ENCODE data around the gene MISP3.

The MISP3 gene

DNA sequence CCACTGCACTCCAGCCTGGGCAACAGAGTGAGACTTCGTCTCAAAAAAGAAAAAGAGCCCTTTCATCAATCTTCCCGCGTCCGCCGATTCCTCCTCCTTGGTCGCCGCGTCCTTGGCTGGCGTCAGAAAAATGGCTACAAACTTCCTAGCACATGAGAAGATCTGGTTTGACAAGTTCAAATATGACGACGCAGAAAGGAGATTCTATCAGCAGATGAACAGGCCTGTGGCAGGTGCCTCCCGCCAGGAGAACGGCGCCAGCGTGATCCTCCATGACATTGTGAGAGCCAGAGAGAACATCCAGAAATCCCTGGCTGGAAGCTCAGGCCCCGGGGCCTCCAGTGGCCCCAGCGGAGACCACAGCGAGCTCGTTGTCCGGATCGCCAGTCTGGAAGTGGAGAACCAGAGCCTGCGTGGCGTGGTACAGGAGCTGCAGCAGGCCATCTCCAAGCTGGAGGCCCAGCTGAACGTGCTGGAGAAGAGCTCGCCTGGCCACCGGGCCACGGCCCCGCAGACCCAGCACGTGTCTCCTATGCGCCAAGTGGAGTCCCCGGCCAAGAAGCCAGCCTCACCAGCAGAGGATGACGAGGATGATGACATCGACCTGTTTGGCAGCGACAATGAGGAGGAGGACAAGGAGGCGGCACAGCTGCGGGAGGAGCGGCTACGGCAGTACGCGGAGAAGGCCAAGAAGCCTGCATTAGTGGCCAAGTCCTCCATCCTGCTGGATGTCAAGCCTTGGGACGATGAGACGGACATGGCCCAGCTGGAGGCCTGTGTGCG, 2.1 kb upstream of the MISP3 start:
- no peaks in the 10 kb centered on the region for H3K79me1 ChIP-seq (ENCODE audit: low read depth, low read length)
- no peak overlapping the region for H3K9ac ChIP-seq (ENCODE audit: low read depth, low read length, poor library complexity)
- no peak overlapping the region for H2AFZ ChIP-seq (ENCODE audit: low read length)
- H2AK5ac ChIP-seq (ENCODE audit: low read depth, low read length) = peak overlapping the region; percentile 81
- H3K23ac ChIP-seq (ENCODE audit: low read depth, low read length, poor library complexity) = no peak overlapping the region
- H3K27me3 ChIP-seq (ENCODE audit: control insufficient read depth in 3 of 3, insufficient read depth in 3 of 3, low read depth in 1 of 3, low read length in 3 of 3) = peaks cover 0 to 36% (median 9%) of the 10 kb centered on the region in 3 experiments
- no peaks in the 10 kb centered on the region for H3K9me3 ChIP-seq (replicated peaks in 1 of 2; ENCODE audit: control insufficient read depth in 2 of 2, insufficient read depth in 1 of 2, low read depth in 1 of 2, low read length in 2 of 2)
- H2BK15ac ChIP-seq (ENCODE audit: low read length) = no peak overlapping the region
- no peak for DNase-seq (ENCODE audit: low spot score)
- H4K8ac ChIP-seq (ENCODE audit: low read depth, low read length) = no peak overlapping the region
- no peak overlapping the region for H2BK12ac ChIP-seq (ENCODE audit: low read length)
- H3K4ac ChIP-seq (ENCODE audit: low read length) = no peak overlapping the region
- no CpG with 5 or more reads among the region's 43 CpGs for WGBS, 2 donors (ENCODE audit: extremely low coverage in 2 of 2, insufficient read length in 2 of 2, insufficient replicate concordance in 1 of 2)
- no peak overlapping the region for H2BK5ac ChIP-seq (ENCODE audit: low read length)
- H3K4me3 ChIP-seq (ENCODE audit: low read length in 2 of 2) = no peak overlapping the region
- no peak overlapping the region for H4K91ac ChIP-seq (ENCODE audit: low read depth, low read length, poor library complexity)
- H3K18ac ChIP-seq (ENCODE audit: low read length) = no peak overlapping the region
- H3K14ac ChIP-seq (ENCODE audit: low read length) = no peak overlapping the region
- no peak overlapping the region for H3K4me2 ChIP-seq (ENCODE audit: insufficient read depth, low read length, poor library complexity, severe bottlenecking)
- H3K27ac ChIP-seq (replicated peaks; ENCODE audit: low read length) = no peak overlapping the region
- H3K4me1 ChIP-seq (ENCODE audit: control insufficient read depth in 2 of 2, insufficient read depth in 1 of 2, low read depth in 1 of 2, low read length in 2 of 2) = peaks cover 11 to 14% of the 10 kb centered on the region in 2 donors
- no peaks in the 10 kb centered on the region for H3K36me3 ChIP-seq (replicated peaks in 1 of 2; ENCODE audit: control insufficient read depth in 2 of 2, insufficient read depth in 2 of 2, low read length in 2 of 2)
- H2BK120ac ChIP-seq (ENCODE audit: low read depth, low read length) = no peak overlapping the region

DNA sequence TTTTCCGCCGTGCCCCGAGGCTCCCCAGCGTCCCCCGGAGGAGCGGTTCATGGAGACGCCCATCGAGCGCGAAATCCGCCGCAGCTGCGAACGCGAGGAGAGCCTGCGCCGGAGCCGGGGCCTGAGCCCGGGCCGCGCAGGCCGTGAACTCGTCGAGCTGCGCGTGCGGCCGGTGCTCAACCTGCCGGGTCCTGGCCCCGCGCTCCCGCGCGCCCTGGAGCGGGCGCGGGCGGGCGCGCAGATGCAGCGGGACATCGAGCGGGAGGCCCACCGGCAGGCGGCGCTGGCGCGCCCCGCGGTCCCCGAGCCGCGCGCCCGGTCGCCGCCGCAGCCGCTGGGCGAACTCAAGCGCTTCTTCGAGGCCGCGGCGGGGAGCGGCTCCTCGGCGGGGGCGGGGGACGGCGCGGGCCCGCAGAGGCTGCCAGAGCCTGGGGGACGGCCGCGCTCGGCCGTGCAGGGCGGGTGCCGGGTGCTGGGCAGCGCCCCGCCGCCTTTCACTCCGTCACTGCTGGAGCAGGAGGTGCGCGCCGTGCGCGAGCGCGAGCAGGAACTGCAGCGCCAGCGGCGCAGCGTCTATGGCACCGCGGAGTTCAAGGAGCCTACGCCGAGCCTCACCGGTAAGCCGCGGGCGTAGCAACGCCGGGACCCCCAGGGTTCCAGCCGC, 807 bp downstream of the MISP3 start:
- Histone ChIP-seq H3K14ac (ENCODE audit: low read length) (peak overlapping the region; percentile 82), H3K18ac (ENCODE audit: low read length) (peak overlapping the region; percentile 95), H3K4ac (ENCODE audit: low read length) (no peak overlapping the region), H2BK120ac (ENCODE audit: low read depth, low read length) (no peak overlapping the region), H3K4me3 (ENCODE audit: low read length in 2 of 2) (peak overlapping the region; percentile 83 to 91), H3K9ac (ENCODE audit: low read depth, low read length, poor library complexity) (peak overlapping the region; percentile 88), H2AK5ac (ENCODE audit: low read depth, low read length) (peak overlapping the region; percentile 79), H3K27ac (replicated peaks; ENCODE audit: low read length) (no peak overlapping the region), H3K4me1 (ENCODE audit: control insufficient read depth in 2 of 2, insufficient read depth in 1 of 2, low read depth in 1 of 2, low read length in 2 of 2) (peaks cover 11 to 14% of the 10 kb centered on the region in 2 donors), H3K9me3 (replicated peaks in 1 of 2; ENCODE audit: control insufficient read depth in 2 of 2, insufficient read depth in 1 of 2, low read depth in 1 of 2, low read length in 2 of 2) (no peaks in the 10 kb centered on the region), H4K8ac (ENCODE audit: low read depth, low read length) (no peak overlapping the region), H3K36me3 (replicated peaks in 1 of 2; ENCODE audit: control insufficient read depth in 2 of 2, insufficient read depth in 2 of 2, low read length in 2 of 2) (no peaks in the 10 kb centered on the region), H3K79me1 (ENCODE audit: low read depth, low read length) (no peaks in the 10 kb centered on the region), H2BK15ac (ENCODE audit: low read length) (peak overlapping the region; percentile 91), H3K23ac (ENCODE audit: low read depth, low read length, poor library complexity) (peak overlapping the region; percentile 91), H3K4me2 (ENCODE audit: insufficient read depth, low read length, poor library complexity, severe bottlenecking) (peak overlapping the region; percentile 89), H4K91ac (ENCODE audit: low read depth, low read length, poor library complexity) (no peak overlapping the region), H3K27me3 (ENCODE audit: control insufficient read depth in 3 of 3, insufficient read depth in 3 of 3, low read depth in 1 of 3, low read length in 3 of 3) (peaks cover 0 to 36% (median 9%) of the 10 kb centered on the region in 3 experiments), H2BK12ac (ENCODE audit: low read length) (peak overlapping the region; percentile 63), H2AFZ (ENCODE audit: low read length) (peak overlapping the region; percentile 95), H2BK5ac (ENCODE audit: low read length) (peak overlapping the region; percentile 53)
- DNase-seq (ENCODE audit: low spot score) = peak; percentile 75
- WGBS, 2 donors (ENCODE audit: extremely low coverage in 2 of 2, insufficient read length in 2 of 2, insufficient replicate concordance in 1 of 2) = no CpG with 5 or more reads among the region's 106 CpGs

- H4K91ac ChIP-seq (ENCODE audit: low read depth, low read length, poor library complexity) = no peak overlapping the region
- peak overlapping the region; percentile 60 for H2AK5ac ChIP-seq (ENCODE audit: low read depth, low read length)
- peak overlapping the region; percentile 91 for H2BK15ac ChIP-seq (ENCODE audit: low read length)
- H2BK5ac ChIP-seq (ENCODE audit: low read length) = peak overlapping the region; percentile 53
- peaks cover 0 to 36% (median 9%) of the 10 kb centered on the region in 3 experiments for H3K27me3 ChIP-seq (ENCODE audit: control insufficient read depth in 3 of 3, insufficient read depth in 3 of 3, low read depth in 1 of 3, low read length in 3 of 3)
- peak overlapping the region; percentile 92 for H3K18ac ChIP-seq (ENCODE audit: low read length)
- peak overlapping the region; percentile 89 for H3K4me2 ChIP-seq (ENCODE audit: insufficient read depth, low read length, poor library complexity, severe bottlenecking)
- no peaks in the 10 kb centered on the region for H3K79me1 ChIP-seq (ENCODE audit: low read depth, low read length)
- H2AFZ ChIP-seq (ENCODE audit: low read length) = peak overlapping the region; percentile 95
- H3K36me3 ChIP-seq (replicated peaks in 1 of 2; ENCODE audit: control insufficient read depth in 2 of 2, insufficient read depth in 2 of 2, low read length in 2 of 2) = no peaks in the 10 kb centered on the region
- DNase-seq (ENCODE audit: low spot score) = peak; percentile 33
- peak overlapping the region; percentile 90 for H3K23ac ChIP-seq (ENCODE audit: low read depth, low read length, poor library complexity)
- peak overlapping the region; percentile 38 for H3K4ac ChIP-seq (ENCODE audit: low read length)
- no peak overlapping the region for H3K14ac ChIP-seq (ENCODE audit: low read length)
- H3K9me3 ChIP-seq (replicated peaks in 1 of 2; ENCODE audit: control insufficient read depth in 2 of 2, insufficient read depth in 1 of 2, low read depth in 1 of 2, low read length in 2 of 2) = no peaks in the 10 kb centered on the region
- no peak overlapping the region for H2BK120ac ChIP-seq (ENCODE audit: low read depth, low read length)
- H3K27ac ChIP-seq (replicated peaks; ENCODE audit: low read length) = no peak overlapping the region
- no peak overlapping the region for H4K8ac ChIP-seq (ENCODE audit: low read depth, low read length)
- peaks cover 11 to 14% of the 10 kb centered on the region in 2 donors for H3K4me1 ChIP-seq (ENCODE audit: control insufficient read depth in 2 of 2, insufficient read depth in 1 of 2, low read depth in 1 of 2, low read length in 2 of 2)
- H3K9ac ChIP-seq (ENCODE audit: low read depth, low read length, poor library complexity) = peak overlapping the region; percentile 78
- H3K4me3 ChIP-seq (ENCODE audit: low read length in 2 of 2) = peak overlapping the region; percentile 83 to 91
- no CpG with 5 or more reads among the region's 44 CpGs for WGBS, 2 donors (ENCODE audit: extremely low coverage in 2 of 2, insufficient read length in 2 of 2, insufficient replicate concordance in 1 of 2)
- H2BK12ac ChIP-seq (ENCODE audit: low read length) = peak overlapping the region; percentile 58
These were observed 1.6 kb downstream of the MISP3 start for GRCh38 chr19:14073925-14074838.

Data from neuronal stem cell (in vitro differentiated cells).